HepG2 (cell line): ENCODE data around the gene METRNL. TPM values are rescaled to one million over a fixed set of nuclear protein-coding genes. Genes with fewer than 3 reads are reported as not detected.

Experiments
- ELF1 ChIP-seq: sonication (generic); formaldehyde crosslinking; IDR thresholded peaks from 2 replicates; pipeline ENCODE4 v1.4.0; 2020; ENCODE audit warnings: missing genetic modification reagents
- ERF ChIP-seq: IDR thresholded peaks from 2 replicates; pipeline ENCODE4 v1.6.1; 2018; ENCODE audit warnings: missing biosample characterization, missing genetic modification reagents
- IRF2 ChIP-seq: IDR thresholded peaks from 2 replicates; pipeline ENCODE4 v1.6.1; 2018; ENCODE audit warnings: missing genetic modification reagents, missing compliant biosample characterization
- MIER2 ChIP-seq: IDR thresholded peaks from 2 replicates; pipeline ENCODE4 v1.6.1; 2016; ENCODE audit warnings: missing biosample characterization, missing genetic modification reagents
- NCOA1 ChIP-seq: sonication (generic); formaldehyde crosslinking; IDR thresholded peaks from 2 replicates; pipeline ENCODE4 v1.9.0; 2021; ENCODE audit warnings: missing genetic modification reagents
- PLSCR1 ChIP-seq: sonication (generic); formaldehyde crosslinking; IDR thresholded peaks from 2 replicates; pipeline ENCODE4 v1.5.0; 2020; ENCODE audit warnings: missing genetic modification reagents, mild to moderate bottlenecking, borderline replicate concordance
- RFX5 ChIP-seq: IDR thresholded peaks from 2 replicates; pipeline ENCODE4 v1.6.1; 2011; ENCODE audit warnings: low read depth, low read length, improper control_type of control experiment
- SALL2 ChIP-seq: sonication (generic); formaldehyde crosslinking; IDR thresholded peaks from 2 replicates; pipeline ENCODE4 v1.8.1; 2023; ENCODE audit warnings: mild to moderate bottlenecking, missing genetic modification reagents, inconsistent platforms
- SKI ChIP-seq: fragments of 450-650 bp; IDR thresholded peaks from one replicate; pipeline ENCODE4 v1.6.1; 2018; ENCODE audit warnings: mild to moderate bottlenecking; ENCODE audit not compliant: partially characterized antibody
- TAF1 ChIP-seq: sonication (generic); formaldehyde crosslinking; IDR thresholded peaks from 2 replicates; pipeline ENCODE4 v1.4.0; 2020; ENCODE audit warnings: missing genetic modification reagents
- TSC22D2 ChIP-seq: sonication (generic); formaldehyde crosslinking; IDR thresholded peaks from 2 replicates; pipeline ENCODE4 v1.5.1; 2020; ENCODE audit warnings: missing genetic modification reagents, mild to moderate bottlenecking, borderline replicate concordance
- ZBTB26 ChIP-seq: IDR thresholded peaks from 2 replicates; pipeline ENCODE4 v1.6.1; 2016; ENCODE audit warnings: missing compliant biosample characterization, missing genetic modification reagents, borderline replicate concordance
- ZNF550 ChIP-seq: sonication (generic); formaldehyde crosslinking; IDR thresholded peaks from 2 replicates; pipeline ENCODE4 v1.4.0; 2020; ENCODE audit warnings: mild to moderate bottlenecking, missing genetic modification reagents, borderline replicate concordance
- ZNF646 ChIP-seq: sonication (generic); formaldehyde crosslinking; IDR thresholded peaks from 2 replicates; pipeline ENCODE4 v1.9.0; 2021; ENCODE audit warnings: mild to moderate bottlenecking, missing genetic modification reagents
- ZNF660 ChIP-seq: sonication (generic); formaldehyde crosslinking; IDR thresholded peaks from 2 replicates; pipeline ENCODE4 v1.5.1; 2020; ENCODE audit warnings: mild to moderate bottlenecking, low read depth, missing genetic modification reagents, borderline replicate concordance
- ZSCAN31 ChIP-seq: sonication (generic); formaldehyde crosslinking; IDR thresholded peaks from 2 replicates; pipeline ENCODE4 v1.5.0; 2020; ENCODE audit warnings: low read depth, mild to moderate bottlenecking, missing genetic modification reagents
- polyA plus RNA-seq, 8 experiments: library from polyadenylated mRNA; depleted of rRNA in 3 of 8; stranded (reverse) in 7 of 8; unstranded in 1 of 8; fragments of >200 nt; fragmentation: Illumina TruSeq in 4 of 8; extraction: Trizol in 4 of 8; gene quantifications; 2 replicates each; pipeline versions ENCODE4 v1.2.1 to v1.2.3, GENCODE V29; 2011 to 2016; ENCODE audit warnings: low read depth in 4 of 8, missing spikeins in 1 of 8, mixed read lengths in 1 of 8; ENCODE audit not compliant: insufficient read depth in 1 of 8
- total RNA-seq, 5 experiments: library from RNA; depleted of rRNA; stranded (reverse); fragments of >200 nt; fragmentation: Illumina TruSeq; extraction: Trizol; gene quantifications; 2 replicates each; pipeline ENCODE4 v1.2.3, GENCODE V29; 2016; ENCODE audit warnings: low read depth in 1 of 5
- TF ChIP-seq, protein P1 (sequence below): sonication (generic); formaldehyde crosslinking; IDR thresholded peaks from 2 replicates; pipeline ENCODE4 v1.9.0; 2021; ENCODE audit warnings: missing genetic modification reagents, mild to moderate bottlenecking, borderline replicate concordance
- TF ChIP-seq, protein P2 (sequence below): sonication (generic); formaldehyde crosslinking; IDR thresholded peaks from 2 replicates; pipeline ENCODE4 v1.4.0; 2020; ENCODE audit warnings: mild to moderate bottlenecking, missing genetic modification reagents

METRNL gene
- total and polyA plus RNA-seq, 2 of the 13 experiments (the other 11 are each of a cell fraction or from before 2014, with no cell fraction given) = 0.66 to 0.84 TPM

DNA sequence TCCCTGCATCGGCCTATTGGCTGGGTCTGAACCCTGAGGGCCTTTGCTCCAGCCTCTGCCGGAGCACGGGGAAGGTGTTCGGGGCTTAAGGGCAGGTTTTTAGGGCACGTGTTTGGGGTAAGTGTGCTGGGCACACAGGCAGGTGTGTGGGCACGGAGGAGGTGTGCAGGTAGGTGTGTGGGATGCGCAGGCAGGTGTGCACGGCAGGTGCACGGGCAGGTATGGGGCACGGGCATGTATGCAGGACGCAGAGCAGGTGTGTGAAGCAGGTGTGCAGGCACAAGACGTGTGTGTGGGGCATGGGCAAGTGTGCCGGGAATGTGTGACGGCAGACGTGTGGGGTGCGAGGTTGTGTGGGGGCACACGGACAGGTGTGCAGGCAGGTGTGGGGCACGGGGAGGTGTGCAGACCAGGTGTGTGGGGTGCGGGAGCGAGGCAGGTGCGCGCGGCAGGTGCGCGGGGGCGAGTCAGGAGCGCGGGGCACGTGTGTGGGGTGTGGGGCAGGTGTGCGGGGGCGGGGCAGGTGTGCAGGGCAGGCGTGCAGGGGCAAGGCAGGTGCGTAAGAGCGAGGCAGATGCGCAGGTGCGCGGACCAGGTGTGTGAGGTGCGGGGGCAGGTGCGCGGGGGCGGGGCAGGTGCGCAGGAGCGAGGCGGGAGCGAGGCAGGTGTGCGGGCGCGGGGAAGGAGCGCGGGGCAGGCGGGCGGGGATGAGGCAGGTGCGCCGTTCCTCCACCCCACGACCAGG, 28.6 kb upstream of the METRNL start (continued):
- TF ChIP-seq SALL2 (CRISPR knock-in tag) (no peak), TAF1 (CRISPR knock-in tag) (no peak), TSC22D2 (no peak), NCOA1 (no peak), ZBTB26 (CRISPR knock-in tag) (no peak), PLSCR1 (CRISPR knock-in tag) (no peak), ZNF550 (CRISPR knock-in tag) (0 out of 2 replicates have a peak, but pooled peaks have one; percentile 64), IRF2 (CRISPR knock-in tag) (no peak), ZNF646 (CRISPR knock-in tag) (no peak), SKI (no peak), RFX5 (no peak), ZNF660 (CRISPR knock-in tag) (no peak), ELF1 (CRISPR knock-in tag) (no peak), MIER2 (CRISPR knock-in tag) (no peak), ERF (CRISPR knock-in tag) (no peak), ZSCAN31 (CRISPR knock-in tag) (0 out of 2 replicates have a peak, but pooled peaks have one; percentile 10)
- TF ChIP-seq, protein P1, sequence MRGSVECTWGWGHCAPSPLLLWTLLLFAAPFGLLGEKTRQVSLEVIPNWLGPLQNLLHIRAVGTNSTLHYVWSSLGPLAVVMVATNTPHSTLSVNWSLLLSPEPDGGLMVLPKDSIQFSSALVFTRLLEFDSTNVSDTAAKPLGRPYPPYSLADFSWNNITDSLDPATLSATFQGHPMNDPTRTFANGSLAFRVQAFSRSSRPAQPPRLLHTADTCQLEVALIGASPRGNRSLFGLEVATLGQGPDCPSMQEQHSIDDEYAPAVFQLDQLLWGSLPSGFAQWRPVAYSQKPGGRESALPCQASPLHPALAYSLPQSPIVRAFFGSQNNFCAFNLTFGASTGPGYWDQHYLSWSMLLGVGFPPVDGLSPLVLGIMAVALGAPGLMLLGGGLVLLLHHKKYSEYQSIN (CRISPR knock-in tag) = no peak
- TF ChIP-seq, protein P2, sequence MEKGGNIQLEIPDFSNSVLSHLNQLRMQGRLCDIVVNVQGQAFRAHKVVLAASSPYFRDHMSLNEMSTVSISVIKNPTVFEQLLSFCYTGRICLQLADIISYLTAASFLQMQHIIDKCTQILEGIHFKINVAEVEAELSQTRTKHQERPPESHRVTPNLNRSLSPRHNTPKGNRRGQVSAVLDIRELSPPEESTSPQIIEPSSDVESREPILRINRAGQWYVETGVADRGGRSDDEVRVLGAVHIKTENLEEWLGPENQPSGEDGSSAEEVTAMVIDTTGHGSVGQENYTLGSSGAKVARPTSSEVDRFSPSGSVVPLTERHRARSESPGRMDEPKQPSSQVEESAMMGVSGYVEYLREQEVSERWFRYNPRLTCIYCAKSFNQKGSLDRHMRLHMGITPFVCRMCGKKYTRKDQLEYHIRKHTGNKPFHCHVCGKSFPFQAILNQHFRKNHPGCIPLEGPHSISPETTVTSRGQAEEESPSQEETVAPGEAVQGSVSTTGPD = no peak
